Activated T-cell treated with anti-CD3 and anti-CD28 coated beads for 24 hours (primary cell): Measurements from ENCODE around the gene TUBA1C.
A peak's percentile ranks its signal among the peaks of the same experiment; 100 is the strongest.

Experiments used
- DNase-seq: peaks from one replicate; pipeline ENCODE4 v3.0.0-alpha.2; 2020; ENCODE audit warnings: low read depth

Gene TUBA1C

DNA sequence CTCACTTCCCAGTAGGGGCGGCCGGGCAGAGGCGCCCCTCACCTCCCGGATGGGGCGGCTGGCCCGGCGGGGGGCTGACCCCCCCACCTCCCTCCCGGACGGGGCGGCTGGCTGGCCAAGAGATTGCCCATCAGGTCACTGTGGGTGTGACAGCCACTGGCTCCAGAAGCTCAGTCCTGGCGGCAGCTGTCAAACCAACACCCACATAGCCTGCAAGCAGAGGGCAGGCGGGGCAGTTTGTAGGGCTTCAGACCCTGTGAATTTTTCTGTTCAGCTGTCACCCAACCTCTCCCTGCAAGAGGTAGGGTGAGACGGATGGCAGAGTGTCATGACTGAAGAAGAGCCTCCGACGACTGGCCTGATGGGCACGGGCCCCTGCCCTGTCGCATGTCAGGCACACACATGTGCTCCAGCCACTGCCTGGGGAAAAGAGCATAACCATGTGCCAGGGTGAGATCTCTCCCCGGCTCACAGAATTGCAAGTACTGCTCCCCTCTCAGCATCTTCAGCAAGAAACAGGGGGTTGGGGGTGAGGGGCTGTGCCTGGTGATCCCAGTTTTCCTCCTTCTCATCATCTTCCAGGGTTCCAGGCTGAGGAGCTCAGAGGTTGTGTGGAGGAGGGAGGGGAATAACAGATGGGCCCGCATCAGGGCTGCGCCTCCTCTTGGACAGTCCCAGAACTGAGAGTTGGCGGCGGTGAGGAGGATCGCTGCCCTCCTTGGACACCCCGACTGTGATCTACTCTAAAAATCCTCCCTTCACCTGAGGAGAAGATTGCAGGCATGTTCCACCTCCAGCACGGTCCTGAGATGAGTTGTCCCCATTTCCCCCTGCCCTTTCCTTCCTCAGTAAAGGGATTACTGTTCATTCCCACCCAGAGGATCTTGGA, 18.9 kb downstream of the TUBA1C start:
- no peak for DNase-seq

DNA sequence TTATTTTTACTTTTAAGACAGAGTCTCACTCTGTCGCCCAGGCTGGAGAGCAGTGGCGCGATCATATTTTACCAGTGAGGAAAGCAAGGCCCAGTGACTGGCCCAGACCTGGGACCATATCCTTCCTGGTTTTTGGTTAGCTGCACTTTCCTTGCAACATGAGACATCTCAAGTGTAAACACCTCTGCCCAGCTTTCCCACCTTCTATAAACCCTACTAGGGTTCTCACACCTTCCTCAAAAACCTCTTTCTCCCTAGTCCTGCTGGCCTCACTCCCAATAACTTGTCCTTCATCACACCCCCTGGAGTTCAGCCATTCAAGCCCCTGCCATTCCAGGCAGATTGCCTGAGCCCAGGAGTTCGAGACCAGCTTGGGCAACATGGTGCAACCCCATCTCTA, 19.8 kb downstream of the TUBA1C start:
- no peak for DNase-seq

- DNase-seq: no peak
Observed at GRCh38 chr12:49287876-49288275, 23.0 kb downstream of the TUBA1C start.

GRCh38 chr12:49288412-49288853, 23.6 kb downstream of the TUBA1C start:
- peak; percentile 58 for DNase-seq

DNA sequence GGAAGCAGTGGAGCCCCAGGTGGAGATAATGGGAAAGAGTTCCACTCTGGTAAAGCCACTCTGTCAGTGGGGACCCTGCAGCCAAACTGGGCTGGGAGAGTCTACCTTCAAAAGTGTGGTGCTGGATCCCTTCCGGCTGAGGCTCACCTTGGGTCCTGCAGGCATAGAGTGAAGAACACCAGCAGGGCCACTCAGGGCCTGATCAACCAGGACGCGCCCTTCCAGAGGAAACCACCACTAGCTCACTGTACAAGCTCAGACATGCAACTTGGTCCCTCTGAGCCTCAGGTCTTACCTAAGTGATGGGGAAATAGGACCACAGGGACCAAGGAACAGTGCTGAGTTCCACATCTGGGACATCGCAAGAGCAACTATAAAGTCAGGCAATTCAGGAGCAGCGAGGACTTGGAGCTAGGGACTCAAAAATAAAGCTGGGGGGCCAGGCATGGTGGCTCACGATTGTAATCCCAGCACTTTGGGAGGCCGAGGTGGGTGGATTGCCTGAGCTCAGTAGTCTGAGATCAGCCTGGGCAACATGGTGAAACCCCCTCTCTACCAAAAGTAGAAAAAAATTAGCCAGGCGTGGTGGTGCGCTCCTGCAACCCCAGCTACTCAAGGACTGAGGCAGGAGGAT, 24.2 kb downstream of the TUBA1C start:
- no peak for DNase-seq

GRCh38 chr12:49292729-49293055, 27.8 kb downstream of the TUBA1C start:
- no peak for DNase-seq

- DNase-seq: no peak
Observed at GRCh38 chr12:49293056-49293956, 28.4 kb downstream of the TUBA1C start.

DNA sequence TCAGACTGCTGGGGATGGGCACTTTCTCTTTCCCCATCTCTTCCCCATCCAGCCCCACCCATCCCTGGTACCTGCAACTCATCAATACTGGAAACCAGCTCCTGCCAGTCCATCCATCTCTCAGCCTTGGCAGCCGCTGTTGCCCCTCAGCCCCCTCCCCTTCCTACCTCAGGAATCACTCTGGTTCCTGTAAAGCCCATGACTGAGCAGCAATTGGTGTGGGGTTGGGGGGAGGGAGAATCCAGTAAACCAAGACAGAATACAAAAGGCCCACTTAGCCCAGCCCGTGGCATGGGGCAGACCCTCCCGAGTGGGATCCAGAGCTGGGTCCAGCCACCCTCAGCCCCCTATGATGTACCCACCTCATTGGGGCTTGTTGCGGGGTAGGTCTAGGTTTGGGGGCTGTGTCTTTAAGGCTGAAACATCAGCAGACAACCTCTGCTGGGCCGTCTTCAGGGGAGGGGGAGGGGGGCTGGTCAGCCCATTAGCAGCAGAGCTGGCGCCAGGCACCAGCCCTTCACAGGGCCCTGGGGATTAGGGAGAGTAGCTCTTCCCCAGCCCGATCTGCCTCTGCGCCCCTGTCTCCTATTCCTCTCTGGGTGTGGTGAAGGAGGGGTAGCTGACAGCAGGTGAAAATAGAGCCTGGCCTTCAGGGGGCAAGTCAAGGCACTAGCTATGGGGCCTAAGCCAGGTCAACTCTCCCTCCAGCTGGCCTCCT, 29.4 kb downstream of the TUBA1C start:
- DNase-seq: no peak

DNA sequence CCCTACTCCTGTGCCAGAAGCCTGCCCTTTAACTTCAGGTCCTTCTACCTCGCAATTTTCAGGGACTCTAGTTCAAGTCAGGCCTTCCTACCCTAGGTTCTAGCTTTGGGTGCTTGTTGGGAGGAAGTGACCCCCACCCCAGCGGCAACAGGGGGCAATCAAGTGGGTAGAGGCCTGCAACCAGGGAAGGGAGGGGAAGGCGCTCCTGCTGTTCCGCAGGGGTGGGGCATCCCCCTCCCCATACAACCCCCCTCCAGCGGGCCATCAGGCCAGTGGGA, 29.9 kb downstream of the TUBA1C start:
- DNase-seq: no peak

- DNase-seq: no peak
Observed at GRCh38 chr12:49295082-49295936, 30.4 kb downstream of the TUBA1C start, which contains the start of gene PRPH. Gene PRPH (plus strand): TSS chr12:49295147. CDS start chr12:49295201, 54 bp downstream.

DNA sequence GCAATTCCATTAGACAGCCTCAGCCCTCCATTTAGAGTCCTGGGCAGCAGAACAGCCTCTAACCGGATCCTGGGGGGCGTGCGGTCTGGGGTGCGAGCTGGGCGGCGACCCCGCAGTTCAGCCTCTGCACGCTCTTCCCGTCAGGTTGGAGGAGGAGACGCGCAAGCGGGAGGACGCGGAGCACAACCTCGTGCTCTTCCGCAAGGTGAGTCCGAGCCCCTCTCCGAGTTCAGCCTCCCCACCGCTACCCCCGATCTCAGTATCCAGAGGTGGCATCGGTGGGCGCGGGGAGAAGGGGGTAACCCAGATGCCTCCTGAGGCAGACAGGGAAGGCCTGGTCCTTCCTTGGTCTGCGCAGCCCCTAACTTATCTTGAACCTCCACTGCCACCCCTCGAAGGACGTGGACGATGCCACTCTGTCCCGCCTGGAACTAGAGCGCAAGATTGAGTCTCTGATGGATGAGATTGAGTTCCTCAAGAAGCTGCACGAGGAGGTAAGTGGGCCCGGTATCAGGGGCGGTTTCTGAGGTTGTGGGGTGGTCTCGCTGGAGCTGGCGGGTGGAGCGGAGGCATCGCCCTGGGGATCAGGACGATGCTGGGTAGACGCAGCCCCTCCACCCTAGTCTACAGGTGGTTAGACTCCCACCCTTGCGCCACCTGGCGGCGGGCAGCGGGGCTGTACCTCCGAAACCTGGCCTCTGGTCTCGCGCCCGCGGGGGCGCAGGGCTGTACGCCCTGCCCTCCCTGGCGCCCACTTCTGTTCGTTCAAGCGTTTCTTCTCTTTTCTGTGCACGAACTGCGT, 31.4 kb downstream of the TUBA1C start:
- DNase-seq: peak; percentile 29

DNA sequence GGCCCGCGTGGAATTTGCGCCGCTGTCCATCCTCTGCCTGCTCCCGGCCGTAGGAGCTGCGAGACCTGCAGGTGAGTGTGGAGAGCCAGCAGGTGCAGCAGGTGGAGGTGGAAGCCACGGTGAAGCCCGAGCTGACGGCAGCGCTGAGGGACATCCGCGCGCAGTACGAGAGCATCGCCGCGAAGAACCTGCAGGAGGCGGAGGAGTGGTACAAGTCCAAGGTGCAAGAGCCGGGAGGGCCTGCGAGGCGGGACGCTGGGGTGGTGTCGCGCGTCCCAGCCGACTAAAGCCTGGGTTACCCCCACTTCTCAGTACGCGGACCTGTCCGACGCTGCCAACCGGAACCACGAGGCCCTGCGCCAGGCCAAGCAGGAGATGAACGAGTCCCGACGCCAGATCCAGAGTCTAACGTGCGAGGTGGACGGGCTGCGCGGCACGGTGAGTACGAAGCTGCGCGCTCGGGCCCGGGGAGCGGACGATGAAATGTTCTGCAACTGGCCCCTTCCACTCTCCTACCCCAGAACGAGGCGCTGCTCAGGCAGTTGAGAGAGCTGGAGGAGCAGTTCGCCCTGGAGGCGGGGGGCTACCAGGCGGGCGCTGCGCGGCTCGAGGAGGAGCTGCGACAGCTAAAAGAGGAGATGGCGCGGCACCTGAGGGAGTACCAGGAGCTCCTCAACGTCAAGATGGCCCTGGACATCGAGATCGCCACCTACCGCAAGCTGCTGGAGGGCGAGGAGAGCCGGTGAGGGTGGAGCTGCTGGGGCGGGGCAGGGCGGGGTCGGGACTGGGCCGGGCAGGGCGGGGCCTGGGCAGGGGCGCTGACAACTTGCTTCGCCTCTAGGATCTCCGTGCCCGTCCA, 32.2 kb downstream of the TUBA1C start:
- DNase-seq: peak; percentile 28

- no peak for DNase-seq
Observed at GRCh38 chr12:49297695-49298060, 32.8 kb downstream of the TUBA1C start.

- DNase-seq: no peak
Observed at GRCh38 chr12:49298160-49298559, 33.3 kb downstream of the TUBA1C start.

DNA sequence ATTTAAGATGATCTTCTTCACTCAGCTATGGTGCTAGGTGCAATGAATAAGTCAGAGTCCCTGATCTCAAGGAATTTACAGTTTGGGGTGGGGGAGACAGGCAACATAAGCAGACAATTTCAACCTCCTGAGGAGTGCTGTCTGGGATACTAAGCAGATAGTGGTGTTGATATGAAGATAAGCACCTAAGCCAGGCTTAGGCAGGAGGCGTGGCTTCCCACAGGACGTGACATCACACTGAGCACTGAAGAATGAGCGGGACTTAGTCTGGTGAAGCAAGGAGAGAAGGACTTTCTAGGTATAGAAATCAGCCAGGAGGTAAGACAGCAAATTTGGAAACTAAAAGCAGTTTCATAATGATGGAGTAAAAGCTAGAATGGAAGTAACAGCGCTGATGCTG, 36.9 kb downstream of the TUBA1C start:
- DNase-seq: no peak

DNA sequence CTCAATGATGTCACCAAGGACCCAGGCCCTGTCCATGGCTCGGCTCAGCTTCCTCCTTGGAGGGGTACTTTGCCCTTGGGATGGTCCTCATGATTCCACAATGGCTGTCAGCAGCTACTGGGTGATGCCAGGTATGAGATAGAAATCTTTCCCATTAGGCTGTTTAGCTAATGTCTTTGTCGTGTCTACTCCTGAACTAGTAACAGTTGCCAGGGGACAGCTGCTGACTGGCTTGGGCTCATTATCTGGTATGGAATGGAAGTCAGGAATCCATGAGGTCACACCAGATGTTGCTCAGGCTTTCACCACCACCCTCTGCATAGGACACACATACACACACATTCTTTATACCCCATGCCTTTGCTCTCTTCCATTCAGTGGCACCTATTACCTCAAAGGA, 39.3 kb downstream of the TUBA1C start:
- DNase-seq: no peak

GRCh38 chr12:49305762-49306510, 41.1 kb downstream of the TUBA1C start:
- no peak for DNase-seq

DNA sequence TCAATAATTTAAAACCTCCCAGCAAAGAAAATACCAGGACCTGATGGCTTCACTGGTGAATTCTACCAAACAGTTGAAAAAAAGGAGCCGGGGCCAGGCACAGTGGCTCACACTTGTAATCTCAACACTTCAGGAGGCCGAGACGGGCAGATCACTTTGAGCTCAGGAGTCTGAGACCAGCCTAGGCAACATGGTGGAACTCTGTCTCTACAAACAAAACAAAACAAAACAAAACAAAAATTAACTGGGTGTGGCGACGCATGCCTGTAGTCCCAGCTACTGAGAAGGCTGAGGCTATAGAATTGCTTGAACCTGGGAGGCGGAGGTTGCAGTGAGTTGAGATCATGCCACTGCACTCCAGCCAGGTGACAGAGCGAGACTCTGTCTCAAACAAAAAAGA, 44.5 kb downstream of the TUBA1C start:
- no peak for DNase-seq
